HG02973 (cell line): ENCODE measurements around the gene LITAFD.
A peak's percentile ranks its signal among the peaks of the same experiment; 100 is the strongest.

ENCODE experiments used
- ATAC-seq: cut with Tn5 transposase; IDR thresholded peaks from one replicate; pipeline ENCODE4 v1.9.1; 2021; ENCODE audit warnings: moderate library complexity; ENCODE audit not compliant: unreplicated experiment

LITAFD gene

GRCh38 chr16:8890549-8890921 is 8.4 kb downstream of the LITAFD start:
- ATAC-seq, result no peak

DNA sequence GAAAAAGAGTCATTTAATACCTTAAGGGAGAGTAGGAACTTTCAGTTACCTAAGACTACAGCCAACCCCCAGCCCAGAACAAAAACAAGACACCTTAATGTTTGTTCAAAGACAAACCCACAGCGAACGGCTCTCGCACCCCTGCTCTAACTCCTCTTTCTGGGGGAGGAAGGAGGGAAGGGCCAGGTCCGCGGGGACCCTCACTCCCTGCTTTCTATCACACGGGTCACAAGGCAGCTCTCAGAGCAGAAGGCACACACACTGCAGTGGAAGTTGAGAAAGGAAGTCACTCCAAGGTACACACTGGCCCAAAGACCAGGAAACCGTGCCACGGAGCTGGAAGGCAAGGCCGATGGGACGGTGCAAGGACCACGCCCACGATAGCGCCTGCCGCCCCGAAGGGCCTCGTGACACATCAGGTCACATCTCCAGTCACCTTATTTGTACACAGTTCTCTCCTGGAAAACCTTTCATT is 10.0 kb downstream of the LITAFD start:
- peak; percentile 22 for ATAC-seq

DNA sequence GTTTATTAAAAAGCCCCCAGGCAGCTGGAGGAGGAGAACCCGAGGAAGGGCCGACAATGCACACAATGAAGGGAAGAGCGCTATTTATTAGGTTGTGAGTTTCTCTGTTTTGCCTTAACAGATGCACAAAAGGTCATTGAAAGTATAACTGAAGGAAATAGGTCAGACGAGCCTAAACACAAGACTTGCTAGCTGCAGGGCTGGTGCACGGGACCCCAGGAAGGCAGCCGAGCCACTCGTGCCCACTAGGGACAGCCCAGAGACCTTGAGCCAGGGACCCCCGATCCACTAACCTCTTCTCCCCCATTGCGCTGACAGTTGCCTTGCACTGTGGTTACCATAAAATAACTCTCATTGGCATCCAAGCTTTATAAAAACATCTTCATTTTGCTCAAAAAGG is 11.3 kb downstream of the LITAFD start:
- no peak for ATAC-seq

- no peak for ATAC-seq
Observed at GRCh38 chr16:8893976-8894690, 12.0 kb downstream of the LITAFD start.

DNA sequence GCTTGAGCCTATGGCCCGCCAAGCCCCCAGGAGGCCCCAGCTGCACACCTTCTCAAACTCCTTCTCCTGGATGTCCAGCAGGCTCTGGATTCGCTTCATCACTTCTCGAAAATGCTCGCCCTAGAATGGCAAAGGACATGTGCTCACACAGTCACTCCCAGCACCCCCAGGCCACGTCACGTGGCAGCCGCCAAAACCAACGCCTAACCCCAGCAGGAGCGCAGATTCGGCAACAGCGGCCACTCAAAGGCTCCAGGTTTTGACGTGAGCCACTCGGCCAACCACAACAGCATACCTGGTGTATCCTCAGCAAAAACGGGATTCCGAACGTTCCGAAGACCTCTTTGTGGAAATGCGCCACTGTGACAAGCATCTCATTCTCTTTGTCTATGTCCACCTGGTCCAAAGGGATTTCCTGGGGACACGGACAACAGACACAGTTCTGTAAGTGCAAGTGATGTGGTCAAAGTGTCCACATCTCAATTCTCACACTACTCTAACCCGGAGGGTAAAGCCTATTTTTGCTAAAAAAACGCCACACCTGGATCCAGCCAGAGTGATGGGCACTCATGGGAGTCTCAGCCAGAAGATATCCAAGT is 12.7 kb downstream of the LITAFD start:
- no peak for ATAC-seq

GRCh38 chr16:8898660-8899318 is 16.6 kb downstream of the LITAFD start:
- no peak for ATAC-seq

DNA sequence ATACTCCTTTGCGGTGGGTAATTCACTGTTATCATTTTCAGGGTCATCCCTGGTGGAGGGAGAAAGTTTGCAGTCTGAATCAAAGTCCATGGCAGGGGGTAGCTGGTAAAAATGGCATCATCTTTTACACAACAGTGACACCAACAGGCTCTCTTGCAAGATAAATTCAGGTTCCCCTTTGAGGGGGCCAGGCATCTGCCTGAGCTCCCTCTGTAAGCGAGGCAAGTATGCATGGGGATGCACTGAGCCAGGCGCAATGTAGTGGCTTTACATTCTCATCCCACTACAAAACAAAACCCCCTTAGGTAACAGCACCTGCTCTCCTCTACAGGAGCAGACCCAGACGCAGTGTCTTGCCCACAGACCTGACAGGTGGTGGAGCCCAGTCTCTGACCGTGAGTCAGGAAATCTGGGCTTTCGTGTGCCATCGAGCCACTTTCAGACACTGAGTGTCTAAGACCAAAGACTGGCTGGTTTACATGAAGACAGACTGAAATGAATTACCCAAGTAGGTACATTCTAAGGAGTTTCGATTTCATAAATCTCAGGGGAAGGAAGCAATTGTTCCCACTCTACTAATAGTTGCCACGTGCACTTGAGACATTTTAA is 17.7 kb downstream of the LITAFD start:
- ATAC-seq, result no peak

DNA sequence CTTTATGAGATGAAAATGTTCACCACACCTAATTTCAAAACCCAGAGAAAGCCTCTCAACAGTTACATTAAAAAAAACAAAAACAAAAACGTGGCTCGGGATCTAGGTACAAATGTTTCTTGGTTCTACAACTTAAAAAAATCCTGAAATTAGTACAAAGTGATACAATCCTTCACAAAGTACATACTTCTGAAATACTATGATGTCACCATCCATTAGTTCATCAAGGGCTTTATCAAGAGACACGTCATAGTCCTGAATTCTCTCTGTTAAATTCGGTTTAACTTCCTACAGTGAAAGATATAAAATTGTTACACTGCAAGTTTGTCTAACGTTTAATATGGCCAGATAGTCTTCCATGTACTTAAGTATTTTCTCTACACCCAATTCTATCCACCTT is 18.2 kb downstream of the LITAFD start:
- ATAC-seq, result no peak

DNA sequence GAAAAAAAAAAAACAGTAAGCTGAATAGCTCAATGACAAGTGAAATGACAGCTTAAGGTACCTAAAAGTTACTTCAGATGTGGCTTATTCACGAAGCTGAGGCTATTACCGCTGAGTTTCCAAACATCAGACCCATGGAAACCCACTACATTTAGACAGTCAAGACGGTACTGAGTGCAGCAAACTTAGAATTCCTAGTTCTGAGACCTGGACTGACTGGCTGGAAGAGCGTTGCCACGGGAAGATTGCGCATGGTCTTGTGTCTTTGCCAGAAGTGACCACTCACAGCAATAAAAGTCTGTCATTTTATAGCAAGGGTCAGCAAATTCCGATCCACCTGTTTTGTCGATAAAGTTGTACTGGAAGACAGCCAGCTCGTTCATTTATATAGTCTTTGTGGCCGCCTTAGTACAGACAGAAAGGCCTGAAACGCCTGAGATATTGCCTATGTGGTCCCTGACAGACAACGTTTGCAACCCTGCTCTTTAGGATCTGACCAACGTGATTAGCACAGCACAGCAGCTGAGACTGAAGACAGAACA is 19.2 kb downstream of the LITAFD start:
- no peak for ATAC-seq

DNA sequence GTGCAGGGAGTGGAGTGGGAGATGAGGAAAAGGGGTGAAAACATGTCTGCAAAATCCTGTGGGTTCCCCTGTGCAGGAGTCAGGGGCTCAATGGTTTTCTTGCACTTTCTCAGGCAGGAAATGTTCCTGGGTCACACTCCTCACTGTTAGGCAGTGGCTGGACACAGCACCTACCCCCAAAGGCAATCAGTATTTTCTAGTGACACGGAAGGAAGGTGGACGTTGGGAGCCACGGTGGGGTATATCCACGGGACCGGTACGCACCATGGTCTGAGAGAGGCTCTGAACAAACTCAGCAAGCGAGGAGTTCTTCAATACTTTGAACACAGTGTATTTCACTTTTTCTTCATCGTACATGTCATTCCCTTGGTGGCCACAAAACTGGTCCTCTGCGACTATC is 20.9 kb downstream of the LITAFD start:
- ATAC-seq, result no peak

DNA sequence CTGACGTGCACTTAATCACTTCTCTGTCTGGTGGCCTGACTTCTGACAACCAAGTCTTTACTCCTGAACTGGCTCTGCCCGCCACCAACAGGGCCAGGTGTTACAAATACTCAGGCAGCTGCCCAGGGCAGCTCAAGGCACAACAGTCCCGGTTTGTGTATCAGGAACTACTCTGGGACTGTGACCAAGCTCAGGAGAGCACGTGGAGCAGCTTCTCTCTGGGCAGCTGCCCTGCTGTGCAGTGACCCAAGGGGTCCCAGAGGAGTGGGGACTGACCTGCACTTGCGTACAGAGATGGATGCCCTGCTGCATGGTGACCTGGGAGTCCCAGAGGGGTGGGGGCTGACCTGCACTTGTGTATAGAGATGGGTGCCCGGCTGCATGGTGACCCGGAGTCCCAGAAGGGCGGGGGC is 21.9 kb downstream of the LITAFD start:
- ATAC-seq, result no peak

GRCh38 chr16:8905168-8905762 is 23.1 kb downstream of the LITAFD start:
- ATAC-seq, result no peak

- no peak for ATAC-seq
Observed at GRCh38 chr16:8905795-8906591, 23.8 kb downstream of the LITAFD start.

GRCh38 chr16:8907096-8907495 is 24.9 kb downstream of the LITAFD start:
- ATAC-seq, result no peak

GRCh38 chr16:8908810-8909468 is 26.8 kb downstream of the LITAFD start:
- ATAC-seq, result no peak

DNA sequence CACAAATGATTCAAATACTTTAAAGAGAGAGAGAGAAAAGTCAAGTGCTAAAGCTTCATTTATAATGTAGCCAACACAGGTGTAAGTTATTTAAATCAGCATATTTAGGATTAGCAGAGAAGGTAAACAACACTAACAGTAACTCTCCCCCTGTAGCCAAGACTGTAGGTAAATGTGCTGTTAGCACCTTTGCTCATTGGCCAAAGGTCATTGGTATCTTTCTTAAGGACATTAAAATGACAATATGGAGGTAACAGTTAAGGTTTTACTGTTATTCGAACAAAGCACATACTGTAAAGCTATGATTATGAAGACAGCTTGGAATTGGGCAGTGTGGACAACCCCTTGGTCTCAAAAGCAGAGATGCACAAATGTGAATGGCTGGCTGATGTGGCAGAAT is 28.7 kb downstream of the LITAFD start:
- no peak for ATAC-seq

- no peak for ATAC-seq
Observed at GRCh38 chr16:8912793-8913192, 30.6 kb downstream of the LITAFD start.

- ATAC-seq, result no peak
Observed at GRCh38 chr16:8914098-8914497, 31.9 kb downstream of the LITAFD start.

- ATAC-seq, result no peak
Observed at GRCh38 chr16:8915722-8916301, 33.7 kb downstream of the LITAFD start.
